ENCODE data around the gene INPP5A.
"Not testable (repeated sequence)": the region's sequence is repeated elsewhere in the genome, so short reads cannot be mapped to it uniquely, and the experiment has no call there.

Gene INPP5A

GRCh38 chr10:132665946-132666704 lies 128.5 kb downstream of the INPP5A start:
- DNase-seq: peak; percentile 89

- DNase-seq: no peak
These were observed 129.2 kb downstream of the INPP5A start for GRCh38 chr10:132666705-132667341.

GRCh38 chr10:132667342-132668047 lies 129.9 kb downstream of the INPP5A start:
- DNase-seq: no peak

GRCh38 chr10:132668048-132668394 lies 130.4 kb downstream of the INPP5A start:
- no peak for DNase-seq

- DNase-seq: no peak
These were observed 131.7 kb downstream of the INPP5A start for GRCh38 chr10:132669208-132669861.

GRCh38 chr10:132670546-132671227 lies 133.1 kb downstream of the INPP5A start:
- no peak for DNase-seq

GRCh38 chr10:132671228-132672154 lies 133.9 kb downstream of the INPP5A start:
- DNase-seq: no peak

GRCh38 chr10:132673746-132674145 lies 136.2 kb downstream of the INPP5A start:
- DNase-seq: not testable (repeated sequence)

- DNase-seq: no peak
These were observed 136.7 kb downstream of the INPP5A start for GRCh38 chr10:132674311-132674710.

GRCh38 chr10:132675031-132675740 lies 137.6 kb downstream of the INPP5A start:
- DNase-seq: no peak

- no peak for DNase-seq
These were observed 138.8 kb downstream of the INPP5A start for GRCh38 chr10:132676193-132676891.

- DNase-seq: no peak
These were observed 139.5 kb downstream of the INPP5A start for GRCh38 chr10:132677096-132677472.

- DNase-seq: no peak
These were observed 140.1 kb downstream of the INPP5A start for GRCh38 chr10:132677473-132678227.

- no peak for DNase-seq
These were observed 141.0 kb downstream of the INPP5A start for GRCh38 chr10:132678436-132679216.

- no peak for DNase-seq
These were observed 141.6 kb downstream of the INPP5A start for GRCh38 chr10:132679217-132679595.

GRCh38 chr10:132679640-132680039 lies 142.1 kb downstream of the INPP5A start:
- no peak for DNase-seq

- DNase-seq: not testable (repeated sequence)
These were observed 143.2 kb downstream of the INPP5A start for GRCh38 chr10:132680741-132681140.

- DNase-seq: no peak
These were observed 144.5 kb downstream of the INPP5A start for GRCh38 chr10:132681858-132682755.

All from inflammatory macrophage treated with lipopolysaccharide for 4 hours (primary cell).